ENCODE results near the gene RPS6KA4. TPM values are rescaled to one million over a fixed set of nuclear protein-coding genes. Genes with fewer than 3 reads are reported as not detected.

RPS6KA4 gene
- total and polyA plus RNA-seq, 10 donors: 18.8 to 47.5 (median 37.7) TPM

- Histone ChIP-seq H3K27me3 (replicated peaks in 1 of 7) (no peaks in the 10 kb centered on the region), H3K4me1 (peaks cover 0 to 21% (median 10%) of the 10 kb centered on the region in 6 donors), H3K36me3 (no peaks in the 10 kb centered on the region), H3K4me3 (no peak overlapping the region), H3K9me3 (no peaks in the 10 kb centered on the region), H3K27ac (no peak overlapping the region)
- no peak for DNase-seq
- WGBS, 5 donors: 89 to 96% (median 94%) methylated on average over 7 of the region's 7 CpGs
- intact Hi-C loops (cut with DNase I; ENCODE audit: low total_unique reads): no loop called here
- TF ChIP-seq POLR2A (IDR thresholded peaks at IDR 0.05) (no peak), POLR2AphosphoS5 (IDR thresholded peaks at IDR 0.05) (no peak), CTCF (IDR thresholded peaks at IDR 0.05 in 8 of 11, conservative IDR thresholded peaks at IDR 0.05 in 3 of 11) (no peak)
These were observed 42.8 kb downstream of the RPS6KA4 start for GRCh38 chr11:64401775-64402174.

GRCh38 chr11:64403106-64403505 is 44.1 kb downstream of the RPS6KA4 start:
- Histone ChIP-seq H3K9me3 (no peaks in the 10 kb centered on the region), H3K4me3 (no peak overlapping the region), H3K27me3 (replicated peaks in 1 of 7) (no peaks in the 10 kb centered on the region), H3K27ac (no peak overlapping the region), H3K36me3 (no peaks in the 10 kb centered on the region), H3K4me1 (peaks cover 0 to 24% (median 10%) of the 10 kb centered on the region in 6 donors)
- WGBS, 5 donors: 82 to 91% (median 90%) methylated on average over 5 of the region's 5 CpGs
- DNase-seq: no peak
- intact Hi-C loops (cut with DNase I; ENCODE audit: low total_unique reads): no loop called here
- TF ChIP-seq POLR2AphosphoS5 (IDR thresholded peaks at IDR 0.05) (no peak), CTCF (IDR thresholded peaks at IDR 0.05 in 8 of 11, conservative IDR thresholded peaks at IDR 0.05 in 3 of 11) (no peak), POLR2A (IDR thresholded peaks at IDR 0.05) (no peak)

GRCh38 chr11:64406221-64406946 is 47.4 kb downstream of the RPS6KA4 start:
- intact Hi-C loops (cut with DNase I; ENCODE audit: low total_unique reads): no loop called here
- Histone ChIP-seq H3K4me3 (no peak overlapping the region), H3K4me1 (peaks cover 0 to 22% (median 11%) of the 10 kb centered on the region in 6 donors), H3K36me3 (no peaks in the 10 kb centered on the region), H3K27me3 (replicated peaks in 1 of 7) (no peaks in the 10 kb centered on the region), H3K27ac (peak overlapping the region in 2 of 8 donors; percentile 10 to 20), H3K9me3 (no peaks in the 10 kb centered on the region)
- 42 to 67% (median 60%) methylated on average over 8 to 10 of the region's 10 CpGs for WGBS, 5 donors
- TF ChIP-seq POLR2A (IDR thresholded peaks at IDR 0.05): no peak
- TF ChIP-seq POLR2AphosphoS5 (IDR thresholded peaks at IDR 0.05): peak in 2 of 3 donors; percentile 35 to 65
- no peak for DNase-seq

- Histone ChIP-seq H3K27me3 (replicated peaks in 1 of 7) (no peaks in the 10 kb centered on the region), H3K4me3 (no peak overlapping the region), H3K9me3 (no peaks in the 10 kb centered on the region), H3K27ac (no peak overlapping the region), H3K4me1 (peaks cover 0 to 22% (median 11%) of the 10 kb centered on the region in 6 donors), H3K36me3 (no peaks in the 10 kb centered on the region)
- 81 to 91% (median 82%) methylated on average over 11 of the region's 11 CpGs for WGBS, 5 donors
- no peak for DNase-seq
- no peak for TF ChIP-seq POLR2A (IDR thresholded peaks at IDR 0.05)
- no peak for TF ChIP-seq CTCF (IDR thresholded peaks at IDR 0.05 in 8 of 11, conservative IDR thresholded peaks at IDR 0.05 in 3 of 11)
- no peak for TF ChIP-seq POLR2AphosphoS5 (IDR thresholded peaks at IDR 0.05)
- intact Hi-C loops (cut with DNase I; ENCODE audit: low total_unique reads): no loop called here
These were observed 48.3 kb downstream of the RPS6KA4 start for GRCh38 chr11:64407221-64407620.
